ENCODE results near the gene ZMYND19.
"Not testable (repeated sequence)": the region's sequence is repeated elsewhere in the genome, so short reads cannot be mapped to it uniquely, and the experiment has no call there.

The ZMYND19 gene

DNA sequence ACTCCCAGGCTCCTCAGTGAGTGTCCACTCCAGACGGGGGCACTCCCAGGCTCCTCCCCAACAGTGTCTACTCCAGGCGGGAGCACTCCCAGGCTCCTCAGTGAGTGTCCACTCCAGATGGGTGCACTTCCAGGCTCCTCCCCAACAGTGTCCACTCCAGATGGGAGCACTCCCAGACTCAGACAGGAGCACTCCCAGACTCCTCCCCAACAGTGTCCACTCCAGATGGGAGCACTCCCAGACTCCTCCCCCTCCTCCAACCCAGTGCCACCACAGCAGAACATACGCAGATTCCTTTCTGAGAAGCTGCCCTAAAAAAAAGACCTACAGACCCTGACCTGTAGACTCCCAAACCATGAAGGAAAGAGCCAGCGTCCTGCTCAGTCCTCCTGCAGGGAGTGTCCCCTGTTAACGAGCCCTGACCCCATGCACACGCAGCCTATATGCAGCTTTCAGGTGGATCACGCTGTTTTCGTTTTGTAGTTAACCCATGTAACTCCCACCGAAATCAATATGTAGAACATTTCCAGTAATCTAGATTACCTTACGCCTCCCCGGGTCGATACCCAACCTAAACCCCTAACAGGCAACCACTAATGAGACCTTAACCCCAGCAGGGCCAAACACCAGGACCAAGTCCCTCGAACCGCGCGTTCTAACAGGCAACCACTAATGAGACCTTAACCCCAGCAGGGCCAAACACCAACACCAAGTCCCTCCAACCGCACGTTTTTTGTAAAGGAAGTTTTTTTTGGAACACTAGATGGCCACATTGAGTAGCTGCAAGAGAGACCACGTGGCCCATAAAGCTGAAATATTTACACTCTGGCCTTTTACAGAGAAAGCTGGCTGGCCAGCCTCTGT lies 55.8 kb downstream of the ZMYND19 start:
- in situ Hi-C loops (cut with HindIII; ENCODE audit: low sequenced_read_pairs), result no loop called here

GRCh38 chr9:137532891-137533468 lies 57.3 kb downstream of the ZMYND19 start:
- in situ Hi-C loops (cut with HindIII; ENCODE audit: low sequenced_read_pairs), result not testable (repeated sequence)
